NAMALWA (cell line): ENCODE data around the gene PAPPA.

Experiments
- DNase-seq: peaks from one replicate; pipeline ENCODE4 v3.0.0-alpha.2; 2015; ENCODE audit warnings: low spot score

Gene PAPPA

GRCh38 chr9:116276651-116277121 lies 123.1 kb downstream of the PAPPA start:
- no peak for DNase-seq

DNA sequence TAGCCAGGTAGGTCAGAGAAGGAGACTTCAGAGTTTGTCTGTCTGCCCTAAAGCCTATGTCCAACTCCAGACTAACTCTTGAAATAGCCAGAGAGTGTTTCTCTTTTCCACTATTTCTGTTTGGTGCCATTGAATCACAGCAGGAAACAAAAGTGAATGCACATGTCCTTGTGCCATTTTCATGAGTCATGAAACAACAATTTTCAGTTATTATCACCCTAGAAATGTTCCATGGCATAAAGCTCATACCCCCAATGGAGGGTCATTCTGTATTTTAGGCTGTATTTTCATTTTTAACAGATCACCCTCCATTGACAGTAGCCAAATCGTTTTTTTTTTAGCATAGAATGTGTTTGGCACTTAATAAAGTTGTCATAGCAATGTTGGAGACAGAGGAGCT lies 124.7 kb downstream of the PAPPA start:
- no peak for DNase-seq

DNA sequence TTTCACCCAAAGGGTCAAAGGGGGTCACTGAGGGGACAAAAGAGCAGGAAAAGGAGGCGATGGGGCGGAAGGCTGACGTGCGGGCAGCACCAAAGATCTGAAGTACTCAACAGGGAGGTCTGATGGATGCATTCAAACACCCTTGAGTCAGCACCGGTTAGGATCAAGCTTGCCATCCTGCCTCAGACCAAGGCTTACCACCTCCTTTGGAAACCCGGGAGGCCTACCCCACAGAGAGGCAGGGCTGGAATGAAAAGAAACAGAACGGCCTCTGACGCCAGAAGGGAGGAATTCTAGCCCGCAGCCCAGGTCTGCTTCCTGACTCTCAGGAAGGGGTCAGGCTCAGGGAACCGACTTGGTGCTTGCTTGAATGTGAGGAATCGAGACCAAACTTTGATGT lies 125.6 kb downstream of the PAPPA start:
- no peak for DNase-seq

- no peak for DNase-seq
These were observed 126.9 kb downstream of the PAPPA start for GRCh38 chr9:116280529-116280928.

DNA sequence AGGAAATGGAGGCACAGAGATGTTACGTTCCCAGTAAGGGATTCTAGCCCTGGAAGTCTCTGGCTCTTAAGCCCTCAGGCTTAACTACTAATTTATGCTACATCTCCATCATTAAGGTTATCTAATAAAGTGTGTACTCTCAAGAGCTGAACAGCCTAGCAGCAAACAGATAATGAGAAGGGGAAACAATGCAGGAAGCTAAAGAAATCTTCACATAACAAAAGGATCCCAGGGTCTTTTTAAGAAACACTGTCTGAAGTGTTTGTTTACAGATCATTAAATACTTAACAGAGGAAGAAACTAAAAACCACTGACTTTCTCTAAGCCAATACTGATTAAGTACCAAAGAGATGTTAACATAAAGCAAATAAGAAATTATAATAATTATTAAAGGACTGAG lies 129.0 kb downstream of the PAPPA start:
- no peak for DNase-seq

- DNase-seq: no peak
These were observed 130.9 kb downstream of the PAPPA start for GRCh38 chr9:116284518-116284917.

- no peak for DNase-seq
These were observed 131.7 kb downstream of the PAPPA start for GRCh38 chr9:116285320-116285719.

DNA sequence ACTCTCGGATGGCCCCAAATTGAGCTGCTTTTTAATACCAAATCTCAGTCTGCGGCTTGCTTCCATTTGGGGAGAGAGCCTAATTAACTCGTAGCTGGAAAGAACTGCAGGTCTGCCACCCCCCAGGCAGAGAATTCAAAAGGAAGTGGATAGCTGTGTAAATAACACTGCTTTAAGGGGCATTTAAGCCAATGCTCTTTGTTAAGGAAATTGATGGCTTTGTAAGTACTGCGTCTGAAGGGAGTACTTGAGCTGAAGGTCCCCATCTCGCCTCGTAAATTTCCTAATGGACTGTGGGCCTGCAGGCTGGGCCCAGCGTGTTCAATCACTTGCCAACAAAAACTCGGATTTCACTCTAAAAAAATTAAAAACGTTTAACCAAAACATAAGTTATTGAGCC lies 132.7 kb downstream of the PAPPA start:
- no peak for DNase-seq

- no peak for DNase-seq
These were observed 134.1 kb downstream of the PAPPA start for GRCh38 chr9:116287721-116288120.

DNA sequence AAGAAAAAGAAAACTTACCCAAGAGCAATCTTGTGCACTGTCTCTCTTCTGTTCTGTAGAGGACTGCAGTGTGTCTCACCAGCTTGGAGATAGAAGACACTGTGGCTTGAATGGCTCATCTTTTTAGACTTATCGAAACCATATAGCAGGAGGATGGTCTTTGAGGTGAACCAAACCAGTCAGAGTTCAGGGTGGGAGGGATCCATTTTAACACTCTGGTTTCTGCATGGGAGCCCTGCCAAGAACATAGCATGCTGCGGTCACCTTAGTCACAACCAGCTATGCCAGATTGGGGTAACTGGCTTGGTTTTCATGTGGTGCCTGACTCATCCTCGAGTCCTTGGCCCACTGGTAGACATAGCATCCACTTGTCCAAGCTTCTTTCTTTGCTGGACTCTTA lies 135.1 kb downstream of the PAPPA start:
- no peak for DNase-seq

GRCh38 chr9:116297346-116297745 lies 143.8 kb downstream of the PAPPA start:
- DNase-seq: no peak

DNA sequence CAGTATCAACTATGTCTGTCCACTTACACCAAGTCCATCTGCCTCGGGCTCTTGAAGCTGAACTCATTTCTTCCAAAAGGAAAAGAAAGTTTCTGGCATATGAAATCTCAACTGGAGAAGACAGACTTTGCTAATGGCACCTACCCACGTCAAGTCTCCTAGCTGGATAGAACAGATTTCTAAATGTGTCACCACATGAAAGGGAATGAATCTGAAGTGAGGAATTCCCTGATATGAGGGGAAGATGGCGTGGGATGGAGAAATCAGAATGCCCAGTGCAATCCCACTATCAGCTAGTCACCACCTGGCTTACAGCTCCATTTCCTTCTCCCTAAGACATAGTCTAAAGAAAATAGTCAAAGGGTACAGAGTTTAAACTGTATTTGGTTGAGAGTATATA lies 144.7 kb downstream of the PAPPA start:
- DNase-seq: no peak

DNA sequence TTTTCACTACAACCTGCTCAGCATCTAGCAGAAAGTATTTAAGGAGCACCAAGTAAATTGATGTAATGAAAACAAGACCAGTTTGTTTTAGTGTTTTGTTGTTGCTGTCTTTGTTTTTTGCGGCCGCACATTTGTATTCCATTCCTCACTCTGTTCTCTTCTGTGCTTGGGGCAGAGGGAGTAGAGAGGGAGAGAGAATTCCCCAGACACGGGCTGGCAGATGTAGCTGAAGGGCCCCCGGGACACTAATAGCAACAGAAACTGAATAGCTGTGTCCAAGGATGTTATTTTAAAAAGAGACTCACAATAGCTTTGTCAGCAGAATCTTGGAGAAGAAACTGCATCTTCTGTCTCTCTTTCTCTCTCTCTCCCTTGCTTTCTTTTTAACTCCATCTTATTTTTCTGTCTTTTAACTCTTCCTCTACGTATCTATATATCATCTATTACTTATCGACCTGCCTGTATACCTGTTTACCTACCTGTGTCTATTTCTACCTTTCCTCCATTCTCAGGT lies 145.3 kb downstream of the PAPPA start:
- DNase-seq: no peak

DNA sequence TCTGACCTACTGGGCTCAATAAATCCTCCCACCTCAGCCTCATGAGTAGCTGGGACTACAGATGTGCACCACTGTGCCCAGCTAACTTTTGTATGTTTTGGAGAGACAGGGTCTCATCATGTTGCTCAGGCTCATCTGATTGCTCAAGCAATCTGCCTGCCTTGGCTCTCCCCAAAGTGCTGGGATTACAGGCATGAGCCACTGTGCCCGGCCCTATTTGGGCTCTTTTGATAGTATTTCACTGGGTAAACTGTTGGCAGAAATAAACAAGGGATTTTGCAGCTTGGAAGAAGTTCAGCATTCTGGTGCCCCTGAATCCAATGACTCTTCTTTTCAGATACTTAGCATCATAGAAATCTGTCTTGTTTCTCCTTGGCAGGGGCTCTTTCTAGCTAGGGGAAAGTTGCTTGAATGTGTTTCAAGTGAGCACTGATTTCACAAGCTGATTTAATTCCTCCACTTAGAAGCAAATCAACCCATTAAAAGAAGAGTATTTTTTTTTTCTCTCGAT lies 146.8 kb downstream of the PAPPA start:
- no peak for DNase-seq

GRCh38 chr9:116303270-116303669 lies 149.7 kb downstream of the PAPPA start:
- DNase-seq: no peak

DNA sequence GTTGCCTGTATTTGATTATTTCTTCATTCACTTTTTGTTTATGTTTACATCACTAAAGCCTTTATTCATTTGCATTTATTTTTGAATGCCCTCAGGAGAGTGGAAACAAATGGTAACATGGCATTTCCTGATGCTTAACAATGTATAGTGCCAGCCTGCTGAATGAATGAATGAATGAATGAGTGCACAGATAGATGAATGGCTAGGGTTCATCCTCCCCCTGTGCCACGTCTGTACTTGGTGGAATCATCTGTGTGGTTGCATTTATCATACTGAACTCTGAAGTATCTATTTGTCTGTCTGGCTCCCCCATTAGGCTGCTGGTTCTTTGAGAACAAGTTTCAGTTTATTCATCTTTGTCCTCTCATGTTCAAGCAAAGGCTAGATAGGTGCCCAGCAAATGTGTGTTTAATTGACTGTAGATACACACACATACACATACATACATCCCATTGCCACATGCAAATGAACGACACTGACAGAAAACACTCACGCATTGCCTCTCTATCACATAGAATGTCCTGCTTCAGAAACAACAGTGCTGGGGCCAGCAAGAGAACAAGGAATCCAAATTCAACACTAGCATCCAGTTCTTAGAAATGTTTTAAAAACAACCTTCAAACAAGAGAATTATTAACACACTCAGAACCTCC lies 150.4 kb downstream of the PAPPA start:
- no peak for DNase-seq

- DNase-seq: no peak
These were observed 151.2 kb downstream of the PAPPA start for GRCh38 chr9:116304761-116305160.

DNA sequence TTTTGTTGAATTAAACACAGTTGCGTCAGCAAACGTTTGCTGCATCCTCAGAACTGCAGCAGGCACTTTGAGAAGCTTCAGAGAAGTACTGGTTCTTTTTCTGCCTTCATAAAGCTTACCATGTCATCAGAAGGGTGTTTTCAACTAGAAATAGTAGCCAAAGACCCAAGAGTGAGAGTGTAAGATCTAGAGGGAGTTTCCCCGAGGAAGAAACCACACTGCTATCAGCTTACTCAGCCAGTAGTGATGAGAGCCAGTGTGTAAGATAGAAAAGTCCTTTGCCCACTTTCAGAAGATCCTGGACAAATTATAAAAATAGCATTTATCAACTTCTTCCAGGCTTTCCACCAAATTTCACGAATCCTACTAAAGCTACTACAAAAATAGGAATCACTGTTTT lies 154.5 kb downstream of the PAPPA start:
- DNase-seq: no peak

DNA sequence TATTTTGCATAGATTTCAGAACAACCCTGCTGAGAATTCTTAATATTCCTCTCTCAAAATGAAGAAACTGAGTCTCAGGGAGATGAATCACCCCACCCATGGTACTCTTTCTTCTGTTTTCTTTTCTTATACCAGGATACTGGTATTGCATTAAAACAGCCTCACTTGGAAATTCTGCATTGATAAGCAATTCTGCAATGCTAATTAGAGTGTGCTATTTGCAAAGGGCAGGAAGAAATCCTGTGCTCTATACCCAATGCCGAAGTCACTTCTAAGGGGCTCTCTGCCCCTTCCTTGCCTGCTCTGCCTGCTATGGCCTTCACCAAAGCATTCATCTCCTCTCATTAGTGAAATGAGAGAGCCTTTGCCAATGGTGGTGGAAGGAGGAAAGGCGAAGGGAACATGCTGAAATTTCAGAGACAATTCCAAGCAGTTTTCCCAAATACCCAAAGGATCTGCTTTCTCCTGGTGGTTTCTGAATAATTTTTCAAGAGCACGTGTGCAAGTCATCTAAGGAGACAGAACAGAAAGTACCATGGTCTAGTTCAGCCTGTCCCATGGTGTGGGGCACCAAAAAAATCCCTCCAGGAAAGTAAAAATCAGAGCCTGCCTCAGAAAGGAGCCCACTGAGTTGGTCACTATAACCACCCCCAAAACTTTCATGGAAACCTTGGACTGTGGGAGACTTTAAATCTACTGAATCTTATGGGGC lies 156.5 kb downstream of the PAPPA start:
- DNase-seq: no peak

- DNase-seq: no peak
These were observed 158.6 kb downstream of the PAPPA start for GRCh38 chr9:116312221-116312620.

DNA sequence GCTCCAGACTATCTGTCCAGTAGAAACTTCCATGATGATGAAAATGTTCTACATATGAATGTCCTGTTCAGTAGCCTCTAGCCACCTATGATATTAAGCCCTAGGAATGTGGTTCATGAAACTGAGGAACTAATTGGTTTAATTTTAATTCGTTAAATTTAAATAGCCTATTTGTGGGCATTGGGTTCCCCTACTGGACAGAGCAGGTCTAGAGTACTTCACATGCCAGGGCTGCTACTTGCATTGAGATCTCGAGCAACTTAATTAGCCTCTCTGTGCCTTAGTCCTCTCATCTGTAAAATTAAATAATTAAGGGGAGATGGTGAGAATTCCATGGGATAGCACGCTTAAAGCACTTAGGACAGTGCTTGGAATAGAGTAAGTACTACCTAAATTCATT lies 160.0 kb downstream of the PAPPA start:
- peak; percentile 2 for DNase-seq

DNA sequence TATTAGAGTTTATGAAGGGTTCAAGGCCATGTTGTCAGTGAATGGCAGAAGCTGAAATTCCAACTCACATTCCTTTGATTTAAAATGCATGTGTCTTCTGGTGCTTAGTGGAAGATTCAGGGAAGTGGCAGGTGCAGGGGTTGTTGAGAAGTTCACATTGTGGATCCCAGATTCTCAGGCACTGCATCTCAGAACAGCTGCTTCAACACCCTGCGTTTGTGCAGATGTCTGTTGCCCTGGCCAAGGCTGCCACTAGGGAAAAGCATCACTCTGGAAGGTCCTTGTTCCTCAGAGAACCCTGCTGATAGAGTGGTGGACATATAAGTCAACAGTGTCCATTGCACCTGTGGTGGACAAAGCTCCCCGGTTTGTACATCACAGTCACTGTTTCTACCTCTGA lies 162.7 kb downstream of the PAPPA start:
- DNase-seq: no peak

DNA sequence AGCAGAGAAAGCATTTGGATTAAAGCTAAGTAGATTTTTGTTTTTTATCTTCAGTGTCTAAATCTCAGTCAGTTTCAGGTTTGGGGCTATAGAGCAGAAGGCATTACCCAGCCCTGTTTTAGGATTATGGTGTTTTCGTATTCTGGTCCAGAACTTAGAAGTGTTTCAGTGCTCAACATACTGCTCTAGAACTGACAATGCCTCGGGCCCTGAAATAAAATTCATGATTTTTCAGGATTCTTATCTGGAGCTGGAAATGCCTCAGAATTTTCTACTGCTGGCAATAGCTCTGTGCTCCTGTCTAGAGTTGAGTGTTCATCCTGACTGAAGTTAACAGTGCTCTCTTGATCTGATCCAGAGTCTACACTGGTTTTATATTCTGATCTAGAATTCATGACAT lies 163.9 kb downstream of the PAPPA start:
- DNase-seq: no peak
